HepG2 (cell line): ENCODE measurements around the gene HMBS. TPM values are rescaled to one million over a fixed set of nuclear protein-coding genes. Genes with fewer than 3 reads are reported as not detected.

ENCODE experiments used
- ARNT ChIP-seq: fragments of 450-650 bp; IDR thresholded peaks from 2 replicates; pipeline ENCODE4 v1.6.1; 2017
- E2F1 ChIP-seq: sonication (generic); formaldehyde crosslinking; IDR thresholded peaks from 2 replicates; pipeline ENCODE4 v1.5.0; 2020; ENCODE audit warnings: missing genetic modification reagents
- HCFC1 ChIP-seq: fragments of 150-350 bp; IDR thresholded peaks from 2 replicates; pipeline ENCODE4 v1.6.1; 2014; ENCODE audit warnings: low read depth, low read length
- HMG20B ChIP-seq: conservative IDR thresholded peaks from 2 replicates; pipeline ENCODE4 v1.6.1; 2016; ENCODE audit warnings: missing genetic modification reagents, missing compliant biosample characterization
- HNRNPH1 ChIP-seq: fragments of 200-400 bp; formaldehyde crosslinking; optimal IDR thresholded peaks from 2 replicates; pipeline ENCODE3; 2017; ENCODE audit warnings: mild to moderate bottlenecking, low read depth, low read length
- KDM2A ChIP-seq: sonication (generic); formaldehyde crosslinking; IDR thresholded peaks from 2 replicates; pipeline ENCODE4 v1.4.0; 2020; ENCODE audit warnings: low read depth, missing genetic modification reagents, borderline replicate concordance
- MIXL1 ChIP-seq: IDR thresholded peaks from 2 replicates; pipeline ENCODE4 v1.6.1; 2016
- ZFP36L1 ChIP-seq: sonication (generic); formaldehyde crosslinking; IDR thresholded peaks from 2 replicates; pipeline ENCODE4 v1.8.0; 2022; ENCODE audit warnings: mild to moderate bottlenecking, missing genetic modification reagents, moderate library complexity
- ZFX ChIP-seq: sonication (generic); formaldehyde crosslinking; IDR thresholded peaks from 2 replicates; pipeline ENCODE4 v1.4.0; 2020; ENCODE audit warnings: mild to moderate bottlenecking, low read depth, missing genetic modification reagents, moderate library complexity
- ZNF468 ChIP-seq: sonication (generic); formaldehyde crosslinking; IDR thresholded peaks from 2 replicates; pipeline ENCODE4 v1.8.0; 2022; ENCODE audit warnings: mild to moderate bottlenecking, moderate library complexity, missing genetic modification reagents
- ZNF503 ChIP-seq: sonication (generic); formaldehyde crosslinking; IDR thresholded peaks from 2 replicates; pipeline ENCODE4 v1.4.0; 2020; ENCODE audit warnings: missing genetic modification reagents
- ZNF547 ChIP-seq: sonication (generic); formaldehyde crosslinking; IDR thresholded peaks from 2 replicates; pipeline ENCODE4 v1.5.1; 2020; ENCODE audit warnings: mild to moderate bottlenecking, missing genetic modification reagents
- ZNF562 ChIP-seq: sonication (generic); formaldehyde crosslinking; IDR thresholded peaks from 2 replicates; pipeline ENCODE4 v1.8.0; 2022; ENCODE audit warnings: missing genetic modification reagents, borderline replicate concordance
- ZNF644 ChIP-seq: IDR thresholded peaks from 2 replicates; pipeline ENCODE4 v1.6.1; 2016; ENCODE audit warnings: low read depth
- ZNF670 ChIP-seq: sonication (generic); formaldehyde crosslinking; IDR thresholded peaks from 2 replicates; pipeline ENCODE4 v1.8.0; 2022; ENCODE audit warnings: mild to moderate bottlenecking, missing genetic modification reagents, borderline replicate concordance
- ZNF761 ChIP-seq: sonication (generic); formaldehyde crosslinking; conservative IDR thresholded peaks from 2 replicates; pipeline ENCODE4 v1.4.0; 2020; ENCODE audit warnings: mild to moderate bottlenecking, missing genetic modification reagents
- polyA plus RNA-seq, 8 experiments: library from polyadenylated mRNA; depleted of rRNA in 3 of 8; stranded (reverse) in 7 of 8; unstranded in 1 of 8; fragments of >200 nt; fragmentation: Illumina TruSeq in 4 of 8; extraction: Trizol in 4 of 8; gene quantifications; 2 replicates each; pipeline versions ENCODE4 v1.2.1 to v1.2.3, GENCODE V29; 2011 to 2016; ENCODE audit warnings: low read depth in 4 of 8, missing spikeins in 1 of 8, mixed read lengths in 1 of 8; ENCODE audit not compliant: insufficient read depth in 1 of 8
- total RNA-seq, 5 experiments: library from RNA; depleted of rRNA; stranded (reverse); fragments of >200 nt; fragmentation: Illumina TruSeq; extraction: Trizol; gene quantifications; 2 replicates each; pipeline ENCODE4 v1.2.3, GENCODE V29; 2016; ENCODE audit warnings: low read depth in 1 of 5
- TF ChIP-seq, protein P1 (sequence below): sonication (generic); formaldehyde crosslinking; conservative IDR thresholded peaks from 2 replicates; pipeline ENCODE4 v1.4.0; 2020; ENCODE audit warnings: missing genetic modification reagents
- TF ChIP-seq, protein P2 (sequence below): sonication (generic); formaldehyde crosslinking; IDR thresholded peaks from 2 replicates; pipeline ENCODE4 v1.8.0; 2022; ENCODE audit warnings: mild to moderate bottlenecking, missing genetic modification reagents, moderate library complexity
- TF ChIP-seq, protein P3 (sequence below): sonication (generic); formaldehyde crosslinking; IDR thresholded peaks from 2 replicates; pipeline ENCODE4 v1.9.0; 2022; ENCODE audit warnings: low read depth, missing genetic modification reagents
- TF ChIP-seq, protein P4 (sequence below): sonication (generic); formaldehyde crosslinking; IDR thresholded peaks from 2 replicates; pipeline ENCODE4 v1.5.1; 2020; ENCODE audit warnings: mild to moderate bottlenecking, missing genetic modification reagents, borderline replicate concordance

The HMBS gene
- total and polyA plus RNA-seq, 2 of the 13 experiments (the other 11 are each of a cell fraction or from before 2014, with no cell fraction given): 9.4 to 46.9 TPM

- TF ChIP-seq, protein P1, sequence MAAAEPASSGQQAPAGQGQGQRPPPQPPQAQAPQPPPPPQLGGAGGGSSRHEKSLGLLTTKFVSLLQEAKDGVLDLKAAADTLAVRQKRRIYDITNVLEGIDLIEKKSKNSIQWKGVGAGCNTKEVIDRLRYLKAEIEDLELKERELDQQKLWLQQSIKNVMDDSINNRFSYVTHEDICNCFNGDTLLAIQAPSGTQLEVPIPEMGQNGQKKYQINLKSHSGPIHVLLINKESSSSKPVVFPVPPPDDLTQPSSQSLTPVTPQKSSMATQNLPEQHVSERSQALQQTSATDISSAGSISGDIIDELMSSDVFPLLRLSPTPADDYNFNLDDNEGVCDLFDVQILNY (CRISPR knock-in tag): peak; percentile 93
- 0 out of 2 replicates have a peak, but pooled peaks have one; percentile 57 for TF ChIP-seq ZFP36L1 (CRISPR knock-in tag)
- TF ChIP-seq HCFC1: peak; percentile 31; the same call in 1 of the 2 replicates
- TF ChIP-seq MIXL1: 0 out of 2 replicates have a peak, but pooled peaks have one; percentile 12
- TF ChIP-seq, protein P2, sequence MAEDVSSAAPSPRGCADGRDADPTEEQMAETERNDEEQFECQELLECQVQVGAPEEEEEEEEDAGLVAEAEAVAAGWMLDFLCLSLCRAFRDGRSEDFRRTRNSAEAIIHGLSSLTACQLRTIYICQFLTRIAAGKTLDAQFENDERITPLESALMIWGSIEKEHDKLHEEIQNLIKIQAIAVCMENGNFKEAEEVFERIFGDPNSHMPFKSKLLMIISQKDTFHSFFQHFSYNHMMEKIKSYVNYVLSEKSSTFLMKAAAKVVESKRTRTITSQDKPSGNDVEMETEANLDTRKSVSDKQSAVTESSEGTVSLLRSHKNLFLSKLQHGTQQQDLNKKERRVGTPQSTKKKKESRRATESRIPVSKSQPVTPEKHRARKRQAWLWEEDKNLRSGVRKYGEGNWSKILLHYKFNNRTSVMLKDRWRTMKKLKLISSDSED (CRISPR knock-in tag): no peak
- TF ChIP-seq ZNF468 (CRISPR knock-in tag): no peak
- TF ChIP-seq ZNF644 (CRISPR knock-in tag): no peak
- peak; percentile 34; the same call in 1 of the 2 replicates for TF ChIP-seq ZNF503 (CRISPR knock-in tag)
- peak; percentile 90 for TF ChIP-seq E2F1 (CRISPR knock-in tag)
- no peak for TF ChIP-seq ZNF670 (CRISPR knock-in tag)
- TF ChIP-seq ZNF547 (CRISPR knock-in tag): peak; percentile 63; the same call in 1 of the 2 replicates
- peak; percentile 88 for TF ChIP-seq KDM2A (CRISPR knock-in tag)
- TF ChIP-seq, protein P3, sequence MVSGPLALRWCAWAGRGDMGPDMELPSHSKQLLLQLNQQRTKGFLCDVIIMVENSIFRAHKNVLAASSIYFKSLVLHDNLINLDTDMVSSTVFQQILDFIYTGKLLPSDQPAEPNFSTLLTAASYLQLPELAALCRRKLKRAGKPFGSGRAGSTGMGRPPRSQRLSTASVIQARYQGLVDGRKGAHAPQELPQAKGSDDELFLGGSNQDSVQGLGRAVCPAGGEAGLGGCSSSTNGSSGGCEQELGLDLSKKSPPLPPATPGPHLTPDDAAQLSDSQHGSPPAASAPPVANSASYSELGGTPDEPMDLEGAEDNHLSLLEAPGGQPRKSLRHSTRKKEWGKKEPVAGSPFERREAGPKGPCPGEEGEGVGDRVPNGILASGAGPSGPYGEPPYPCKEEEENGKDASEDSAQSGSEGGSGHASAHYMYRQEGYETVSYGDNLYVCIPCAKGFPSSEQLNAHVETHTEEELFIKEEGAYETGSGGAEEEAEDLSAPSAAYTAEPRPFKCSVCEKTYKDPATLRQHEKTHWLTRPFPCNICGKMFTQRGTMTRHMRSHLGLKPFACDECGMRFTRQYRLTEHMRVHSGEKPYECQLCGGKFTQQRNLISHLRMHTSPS (CRISPR knock-in tag): no peak
- peak; percentile 95 for TF ChIP-seq ZNF761
- TF ChIP-seq ZNF562 (CRISPR knock-in tag): no peak
- no peak for TF ChIP-seq HNRNPH1
- no peak; the same call in 1 of the 2 replicates for TF ChIP-seq HMG20B (CRISPR knock-in tag)
- peak; percentile 51 for TF ChIP-seq ZFX (CRISPR knock-in tag)
- no peak for TF ChIP-seq ARNT
- TF ChIP-seq, protein P4, sequence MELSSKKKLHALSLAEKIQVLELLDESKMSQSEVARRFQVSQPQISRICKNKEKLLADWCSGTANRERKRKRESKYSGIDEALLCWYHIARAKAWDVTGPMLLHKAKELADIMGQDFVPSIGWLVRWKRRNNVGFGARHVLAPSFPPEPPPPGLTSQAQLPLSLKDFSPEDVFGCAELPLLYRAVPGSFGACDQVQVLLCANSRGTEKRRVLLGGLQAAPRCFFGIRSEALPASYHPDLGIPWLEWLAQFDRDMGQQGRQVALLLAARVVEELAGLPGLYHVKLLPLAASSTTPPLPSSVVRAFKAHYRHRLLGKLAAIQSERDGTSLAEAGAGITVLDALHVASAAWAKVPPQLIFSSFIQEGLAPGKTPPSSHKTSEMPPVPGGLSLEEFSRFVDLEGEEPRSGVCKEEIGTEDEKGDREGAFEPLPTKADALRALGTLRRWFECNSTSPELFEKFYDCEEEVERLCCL (CRISPR knock-in tag): no peak
Observed at GRCh38 chr11:119084663-119085436, at the start of gene HMBS (continued).
